Mesendoderm (in vitro differentiated cells): Measurements from ENCODE around the gene CAMTA1.

Experiments used
- DNase-seq: peaks from one replicate; pipeline ENCODE4 v3.0.0; 2013
- H2AK5ac ChIP-seq: 2 replicates; pipeline ENCODE4 v1.6.1; 2013; ENCODE audit warnings: low read length, inconsistent platforms
- H2BK120ac ChIP-seq: 2 replicates; pipeline ENCODE4 v1.6.1; 2013; ENCODE audit warnings: low read depth, mild to moderate bottlenecking, low read length, moderate library complexity, mixed read lengths
- H2BK15ac ChIP-seq: replicated peaks from 2 replicates; pipeline ENCODE4 v1.6.1; 2013; ENCODE audit warnings: low read depth, mild to moderate bottlenecking, moderate library complexity
- H2BK5ac ChIP-seq: 2 replicates; pipeline ENCODE4 v1.6.1; 2013; ENCODE audit warnings: low read length, inconsistent platforms
- H3K18ac ChIP-seq: 2 replicates; pipeline ENCODE4 v1.6.1; 2013; ENCODE audit warnings: mild to moderate bottlenecking, low read length, mixed read lengths
- H3K23ac ChIP-seq: one replicate; pipeline ENCODE4 v1.6.1; 2013; ENCODE audit warnings: low read length
- H3K27ac ChIP-seq: 2 replicates; pipeline ENCODE4 v1.5.1; 2013; ENCODE audit warnings: low read depth, mild to moderate bottlenecking, inconsistent platforms, low read length, moderate library complexity
- H3K27me3 ChIP-seq: 2 replicates; pipeline ENCODE4 v1.6.1; 2013; ENCODE audit warnings: low read length, control low read depth, mild to moderate bottlenecking, inconsistent platforms; ENCODE audit not compliant: insufficient read depth, poor library complexity
- H3K36me3 ChIP-seq: 2 replicates; pipeline ENCODE4 v1.6.1; 2013; ENCODE audit warnings: low read length, inconsistent platforms; ENCODE audit not compliant: control insufficient read depth, insufficient read depth
- H3K4ac ChIP-seq: one replicate; pipeline ENCODE4 v1.6.1; 2013; ENCODE audit warnings: low read depth, mild to moderate bottlenecking, low read length, moderate library complexity
- H3K4me1 ChIP-seq: 2 replicates; pipeline ENCODE4 v1.6.1; 2013; ENCODE audit warnings: low read depth, low read length, inconsistent platforms; ENCODE audit not compliant: control insufficient read depth
- H3K4me2 ChIP-seq: 2 replicates; pipeline ENCODE4 v1.6.1; 2013; ENCODE audit warnings: low read length
- H3K4me3 ChIP-seq: 2 replicates; pipeline ENCODE4 v1.5.1; 2013; ENCODE audit warnings: mild to moderate bottlenecking, low read length
- H3K56ac ChIP-seq: one replicate; pipeline ENCODE4 v1.6.1; 2013; ENCODE audit warnings: low read length
- H3K79me1 ChIP-seq: 2 replicates; pipeline ENCODE4 v1.6.1; 2013; ENCODE audit warnings: low read length, inconsistent platforms
- H3K79me2 ChIP-seq: 2 replicates; pipeline ENCODE4 v1.6.1; 2013; ENCODE audit warnings: mild to moderate bottlenecking, low read length; ENCODE audit not compliant: control insufficient read depth, insufficient read depth
- H3K9ac ChIP-seq: 2 replicates; pipeline ENCODE4 v1.6.1; 2013; ENCODE audit warnings: low read length, inconsistent platforms
- H4K5ac ChIP-seq: one replicate; pipeline ENCODE4 v1.6.1; 2013; ENCODE audit warnings: low read length
- H4K8ac ChIP-seq: one replicate; pipeline ENCODE4 v1.6.1; 2013; ENCODE audit warnings: low read depth, mild to moderate bottlenecking, control low read depth, low read length, moderate library complexity
- WGBS: extraction: QIAGEN DNeasy Blood & Tissue Kit; methylation state at CpG from one replicate; pipeline ENCODE4 v1.1.7; 2013; ENCODE audit warnings: low lambda C conversion rate, missing lambda C conversion rate; ENCODE audit not compliant: insufficient coverage; ENCODE audit errors: extremely low coverage; 5-methylcytosine and 5-hydroxymethylcytosine counted together

CAMTA1 gene

GRCh38 chr1:6935361-6935883, 150.2 kb downstream of the CAMTA1 start:
- no peak for DNase-seq
- Histone ChIP-seq H3K56ac (no peak overlapping the region), H3K4me1 (no peaks in the 10 kb centered on the region), H3K27me3 (no peaks in the 10 kb centered on the region), H3K4me3 (no peak overlapping the region), H3K23ac (no peak overlapping the region), H3K18ac (no peak overlapping the region), H4K5ac (no peak overlapping the region), H2BK15ac (no peak overlapping the region), H4K8ac (no peak overlapping the region), H2AK5ac (no peak overlapping the region), H3K4ac (no peak overlapping the region), H2BK120ac (no peak overlapping the region), H2BK5ac (no peak overlapping the region), H3K79me1 (no peaks in the 10 kb centered on the region), H3K27ac (no peak overlapping the region), H3K9ac (no peak overlapping the region), H3K4me2 (no peak overlapping the region), H3K79me2 (no peaks in the 10 kb centered on the region), H3K36me3 (no peaks in the 10 kb centered on the region)
- WGBS = no CpG with 5 or more reads among the region's 12 CpGs

DNA sequence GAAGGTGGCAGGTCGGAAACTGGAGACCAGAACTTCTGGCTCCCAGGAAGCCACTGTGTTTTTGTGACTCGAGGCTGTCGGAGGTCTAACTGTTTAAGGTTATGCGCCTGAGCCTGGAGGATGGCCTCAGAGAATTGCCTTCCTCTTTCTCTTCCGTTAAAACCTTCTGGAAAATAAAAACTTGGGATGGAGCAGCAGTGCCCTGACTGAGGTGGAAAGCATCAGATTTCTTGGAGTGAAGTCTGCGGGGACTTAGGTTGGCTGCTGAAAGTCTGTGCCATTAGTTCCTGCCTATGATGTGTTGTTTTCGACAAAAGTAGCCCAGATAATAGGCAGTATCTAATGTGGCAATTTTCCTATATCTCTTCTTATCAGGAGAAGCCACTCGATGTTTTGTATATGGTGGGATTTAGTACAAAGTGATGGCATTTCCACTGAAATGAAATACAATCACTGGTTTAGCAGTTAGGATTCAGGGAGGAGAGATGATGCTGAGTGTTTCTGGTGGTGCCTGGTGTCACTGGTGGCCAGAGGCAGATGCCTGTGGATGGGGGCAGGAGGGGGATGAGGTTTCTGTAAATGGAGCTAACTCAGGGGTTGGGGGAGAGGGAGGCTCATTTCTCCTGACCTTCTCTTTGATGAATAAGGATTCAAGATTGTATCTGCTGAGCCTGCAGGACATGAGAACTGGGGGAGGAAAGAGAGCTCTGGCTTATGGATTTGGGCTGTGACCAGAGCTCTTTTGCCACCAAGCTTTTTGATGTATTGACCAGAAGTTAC, 150.8 kb downstream of the CAMTA1 start:
- Histone ChIP-seq H4K5ac (no peak overlapping the region), H3K23ac (no peak overlapping the region), H3K27ac (no peak overlapping the region), H3K4me3 (no peak overlapping the region), H3K9ac (no peak overlapping the region), H3K79me2 (no peaks in the 10 kb centered on the region), H3K56ac (no peak overlapping the region), H3K27me3 (no peaks in the 10 kb centered on the region), H2BK120ac (no peak overlapping the region), H3K4ac (no peak overlapping the region), H2AK5ac (no peak overlapping the region), H2BK15ac (no peak overlapping the region), H3K4me2 (no peak overlapping the region), H4K8ac (no peak overlapping the region), H3K79me1 (no peaks in the 10 kb centered on the region), H2BK5ac (no peak overlapping the region), H3K4me1 (no peaks in the 10 kb centered on the region), H3K18ac (no peak overlapping the region), H3K36me3 (no peaks in the 10 kb centered on the region)
- no CpG with 5 or more reads among the region's 8 CpGs for WGBS
- no peak for DNase-seq

DNA sequence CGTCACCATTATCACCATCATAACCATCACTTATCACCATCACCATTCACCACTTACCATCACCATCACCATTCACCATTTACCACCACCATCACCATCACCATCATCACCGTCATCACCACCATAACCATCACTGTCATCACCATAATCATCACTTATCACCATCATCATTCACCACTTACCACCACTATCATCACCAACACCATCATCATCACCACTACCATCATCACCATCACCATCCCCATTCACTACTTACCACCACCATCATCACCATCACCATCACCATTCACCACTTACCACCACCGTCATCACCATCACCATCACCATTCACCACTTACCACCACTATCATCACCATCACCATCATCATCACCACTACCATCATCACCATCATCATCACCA, 151.8 kb downstream of the CAMTA1 start:
- no peak overlapping the region for H3K9ac ChIP-seq
- DNase-seq = no peak
- H3K79me1 ChIP-seq = no peaks in the 10 kb centered on the region
- H2BK5ac ChIP-seq = no peak overlapping the region
- no peaks in the 10 kb centered on the region for H3K79me2 ChIP-seq
- H3K4me3 ChIP-seq = no peak overlapping the region
- H3K4ac ChIP-seq = no peak overlapping the region
- H2BK15ac ChIP-seq = no peak overlapping the region
- no peak overlapping the region for H2BK120ac ChIP-seq
- no peaks in the 10 kb centered on the region for H3K27me3 ChIP-seq
- H3K56ac ChIP-seq = no peak overlapping the region
- no peaks in the 10 kb centered on the region for H3K4me1 ChIP-seq
- no peak overlapping the region for H3K4me2 ChIP-seq
- no peak overlapping the region for H3K18ac ChIP-seq
- WGBS = 100% methylated on average over 2 of the region's 3 CpGs
- no peak overlapping the region for H3K27ac ChIP-seq
- no peak overlapping the region for H2AK5ac ChIP-seq
- H3K36me3 ChIP-seq = no peaks in the 10 kb centered on the region
- H4K8ac ChIP-seq = no peak overlapping the region
- H4K5ac ChIP-seq = no peak overlapping the region
- no peak overlapping the region for H3K23ac ChIP-seq

- WGBS = no CpG with 5 or more reads among the region's 5 CpGs
- H2BK15ac ChIP-seq = no peak overlapping the region
- no peaks in the 10 kb centered on the region for H3K27me3 ChIP-seq
These were observed 154.1 kb downstream of the CAMTA1 start for GRCh38 chr1:6939363-6939762.

GRCh38 chr1:6941786-6942185, 156.5 kb downstream of the CAMTA1 start:
- Histone ChIP-seq H2BK15ac (no peak overlapping the region), H2AK5ac (no peak overlapping the region), H3K18ac (no peak overlapping the region), H3K4me1 (no peaks in the 10 kb centered on the region), H3K79me1 (no peaks in the 10 kb centered on the region), H3K23ac (no peak overlapping the region), H3K4me2 (no peak overlapping the region), H3K9ac (no peak overlapping the region), H4K8ac (no peak overlapping the region), H3K56ac (no peak overlapping the region), H2BK120ac (no peak overlapping the region), H3K4ac (no peak overlapping the region), H3K27me3 (no peaks in the 10 kb centered on the region), H4K5ac (no peak overlapping the region), H2BK5ac (no peak overlapping the region), H3K4me3 (no peak overlapping the region), H3K36me3 (no peaks in the 10 kb centered on the region), H3K79me2 (no peaks in the 10 kb centered on the region), H3K27ac (no peak overlapping the region)
- no peak for DNase-seq
- WGBS = no CpG with 5 or more reads among the region's 5 CpGs

More at GRCh38 chr1:6939363-6939762, 154.1 kb downstream of the CAMTA1 start:
- H3K23ac ChIP-seq = no peak overlapping the region
- H4K5ac ChIP-seq = no peak overlapping the region
- H3K9ac ChIP-seq = no peak overlapping the region
- H2AK5ac ChIP-seq = no peak overlapping the region
- H3K56ac ChIP-seq = no peak overlapping the region
- no peak overlapping the region for H3K4me2 ChIP-seq
- H3K27ac ChIP-seq = no peak overlapping the region
- H3K4me1 ChIP-seq = no peaks in the 10 kb centered on the region
- no peak overlapping the region for H4K8ac ChIP-seq
- no peak overlapping the region for H2BK120ac ChIP-seq
- H3K4ac ChIP-seq = no peak overlapping the region
- H2BK5ac ChIP-seq = no peak overlapping the region
- no peaks in the 10 kb centered on the region for H3K79me2 ChIP-seq
- H3K18ac ChIP-seq = no peak overlapping the region
- no peak for DNase-seq
- no peaks in the 10 kb centered on the region for H3K36me3 ChIP-seq
- no peak overlapping the region for H3K4me3 ChIP-seq
- H3K79me1 ChIP-seq = no peaks in the 10 kb centered on the region

DNA sequence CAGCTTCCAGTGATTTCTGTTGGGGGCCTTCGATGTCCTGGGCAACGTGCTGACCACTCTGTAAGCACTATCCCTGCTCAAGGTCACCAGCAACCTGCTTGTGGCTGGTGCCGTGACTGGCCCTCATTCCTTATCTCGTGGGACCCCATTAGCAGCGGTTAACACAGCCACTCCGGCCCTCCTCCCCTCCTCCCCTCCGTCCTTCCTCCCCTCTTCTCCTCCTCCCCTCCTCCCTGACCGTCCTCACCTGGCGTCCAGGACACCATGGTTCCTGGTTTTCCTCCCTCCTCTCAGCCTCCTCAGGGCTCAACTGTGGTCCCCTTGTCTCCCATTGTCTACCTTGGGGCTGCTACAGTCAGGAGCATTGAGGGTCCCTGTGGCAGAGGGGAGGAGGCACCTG, 157.7 kb downstream of the CAMTA1 start:
- Histone ChIP-seq H3K36me3 (no peaks in the 10 kb centered on the region), H2BK15ac (no peak overlapping the region), H2AK5ac (no peak overlapping the region), H3K4me2 (no peak overlapping the region), H3K79me2 (no peaks in the 10 kb centered on the region), H2BK120ac (no peak overlapping the region), H3K79me1 (no peaks in the 10 kb centered on the region), H3K56ac (no peak overlapping the region), H3K18ac (no peak overlapping the region), H2BK5ac (no peak overlapping the region), H3K9ac (no peak overlapping the region), H3K23ac (no peak overlapping the region), H3K27ac (no peak overlapping the region), H4K8ac (no peak overlapping the region), H3K4ac (no peak overlapping the region), H3K4me1 (no peaks in the 10 kb centered on the region), H3K4me3 (no peak overlapping the region), H4K5ac (no peak overlapping the region), H3K27me3 (no peaks in the 10 kb centered on the region)
- no peak for DNase-seq
- WGBS = no CpG with 5 or more reads among the region's 9 CpGs
